ENCODE data around the gene POLR2L. TPM values are rescaled to one million over a fixed set of nuclear protein-coding genes. Genes with fewer than 3 reads are reported as not detected.

The POLR2L gene
- polyA plus RNA-seq, 1 of the 3 experiments (the other 2 are of a cell fraction): 540 TPM

GRCh38 chr11:844693-845644 lies 2.6 kb upstream of the POLR2L start:
- POLR2A ChIA-PET: no interaction called here
- Histone ChIP-seq H3K9ac (peak overlapping the region; percentile 97), H3K27ac (ENCODE audit: low read depth in 2 of 2, low read length in 1 of 2) (peak overlapping the region; percentile 91 to 93), H3K4me3 (ENCODE audit: low read depth in 2 of 2, low read length in 1 of 2) (peak overlapping the region; percentile 95 to 100; a peak in 3 of 4 replicates), H4K20me1 (ENCODE audit: insufficient read depth) (peaks cover 38% of the 10 kb centered on the region), H3K9me3 (no peaks in the 10 kb centered on the region), H3K9me2 (no peaks in the 10 kb centered on the region), H2AFZ (ENCODE audit: low read depth) (no peak overlapping the region), H3K4me1 (ENCODE audit: control insufficient read depth in 1 of 2, insufficient read depth in 2 of 2, low read depth in 1 of 2, low read length in 1 of 2) (peaks cover 32 to 45% of the 10 kb centered on the region in 2 experiments; a peak in 3 of 4 replicates), H3K4me2 (peak overlapping the region; percentile 100), H3F3A (replicated peaks; ENCODE audit: insufficient read depth) (peaks cover 34% of the 10 kb centered on the region), H3K79me2 (ENCODE audit: insufficient read depth) (peaks cover 75% of the 10 kb centered on the region), H3K27me3 (ENCODE audit: insufficient read depth) (no peaks in the 10 kb centered on the region), H3K36me3 (replicated peaks in 1 of 2; ENCODE audit: control insufficient read depth in 1 of 2, insufficient read depth in 2 of 2, low read length in 1 of 2) (peaks cover 7 to 14% of the 10 kb centered on the region in 2 experiments)
- peak; percentile 82 for DNase-seq
- TF ChIP-seq MXI1 (IDR thresholded peaks at IDR 0.05; ENCODE audit: low read depth, low read length) (peak; percentile 36; the same call in 1 of the 2 replicates), SMC3 (IDR thresholded peaks at IDR 0.05; ENCODE audit: low read depth, low read length) (no peak), CTCF (IDR thresholded peaks at IDR 0.05) (no peak), YY1 (IDR thresholded peaks at IDR 0.05; ENCODE audit: low read depth) (no peak), TAF1 (IDR thresholded peaks at IDR 0.05; ENCODE audit: borderline replicate concordance, low read depth, low read length) (no peak), NFIC (IDR thresholded peaks at IDR 0.05; ENCODE audit: borderline replicate concordance) (peak; percentile 81; the same call in 1 of the 2 replicates), GABPA (IDR thresholded peaks at IDR 0.05; ENCODE audit: low read depth) (no peak), USF1 (IDR thresholded peaks at IDR 0.05; ENCODE audit: borderline replicate concordance, low read depth) (peak; percentile 48; the same call in 1 of the 2 replicates), RCOR1 (IDR thresholded peaks at IDR 0.05; ENCODE audit: low read length) (no peak), IRF3 (IDR thresholded peaks at IDR 0.05; ENCODE audit: low read depth, low read length) (no peak)
- TF ChIP-seq, protein P1, sequence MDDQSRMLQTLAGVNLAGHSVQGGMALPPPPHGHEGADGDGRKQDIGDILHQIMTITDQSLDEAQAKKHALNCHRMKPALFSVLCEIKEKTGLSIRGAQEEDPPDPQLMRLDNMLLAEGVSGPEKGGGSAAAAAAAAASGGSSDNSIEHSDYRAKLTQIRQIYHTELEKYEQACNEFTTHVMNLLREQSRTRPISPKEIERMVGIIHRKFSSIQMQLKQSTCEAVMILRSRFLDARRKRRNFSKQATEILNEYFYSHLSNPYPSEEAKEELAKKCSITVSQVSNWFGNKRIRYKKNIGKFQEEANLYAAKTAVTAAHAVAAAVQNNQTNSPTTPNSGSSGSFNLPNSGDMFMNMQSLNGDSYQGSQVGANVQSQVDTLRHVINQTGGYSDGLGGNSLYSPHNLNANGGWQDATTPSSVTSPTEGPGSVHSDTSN (IDR thresholded peaks at IDR 0.05): peak; percentile 55
- TF ChIP-seq, protein P2, sequence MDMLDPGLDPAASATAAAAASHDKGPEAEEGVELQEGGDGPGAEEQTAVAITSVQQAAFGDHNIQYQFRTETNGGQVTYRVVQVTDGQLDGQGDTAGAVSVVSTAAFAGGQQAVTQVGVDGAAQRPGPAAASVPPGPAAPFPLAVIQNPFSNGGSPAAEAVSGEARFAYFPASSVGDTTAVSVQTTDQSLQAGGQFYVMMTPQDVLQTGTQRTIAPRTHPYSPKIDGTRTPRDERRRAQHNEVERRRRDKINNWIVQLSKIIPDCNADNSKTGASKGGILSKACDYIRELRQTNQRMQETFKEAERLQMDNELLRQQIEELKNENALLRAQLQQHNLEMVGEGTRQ (IDR thresholded peaks at IDR 0.05; ENCODE audit: borderline replicate concordance, low read depth, low read length): no peak
- 51% methylated on average over 9 of the region's 31 CpGs for WGBS (ENCODE audit: low lambda C conversion rate)
- CTCF ChIA-PET: interaction anchor here (1.3 to 7.5 kb wide), 6 partner anchors 9 to 206 kb away, joined by 3 to 70 read pairs (median 3); no protein-coding TSS in a partner anchor

Data from SK-N-SH (cell line).